Vagina (tissue), 2 donors: ENCODE measurements around the gene CSTF3. TPM values are rescaled to one million over a fixed set of nuclear protein-coding genes. Genes with fewer than 3 reads are reported as not detected.

Experiments
- DNase-seq, 2 donors: peaks; one replicate each; pipeline ENCODE4 v3.0.0-alpha.2; 2017; ENCODE audit errors: extremely low spot score in 2 of 2
- H3K27ac ChIP-seq: fragments of 200-600 bp; sonication (generic); one replicate; pipeline ENCODE4 v1.5.1; 2019
- H3K27me3 ChIP-seq: fragments of 200-600 bp; sonication (generic); one replicate; pipeline ENCODE4 v1.5.1; 2019
- H3K36me3 ChIP-seq, 2 donors: fragments of 200-600 bp; sonication (generic); one replicate each; pipeline ENCODE4 v1.5.1; 2017 to 2019
- H3K4me1 ChIP-seq: fragments of 200-600 bp; sonication (generic); one replicate; pipeline ENCODE4 v1.5.1; 2019
- H3K4me3 ChIP-seq, 2 donors: fragments of 200-600 bp; sonication (generic); 1 replicate in 1 of 2; 2 replicates in 1 of 2; pipeline ENCODE4 v1.5.1; 2016 to 2019
- H3K9me3 ChIP-seq: fragments of 200-600 bp; sonication (generic); one replicate; pipeline ENCODE4 v1.5.1; 2019
- CTCF ChIP-seq, 3 experiments: fragments of 450-650 bp in 2 of 3; fragments of 200-600 bp in 1 of 3; sonication (generic) in 1 of 3; IDR thresholded peaks; one replicate each; pipeline ENCODE4 v1.5.1; 2017 to 2019; ENCODE audit warnings: antibody characterized with exemption in 3 of 3, mild to moderate bottlenecking in 2 of 3, moderate library complexity in 2 of 3
- POLR2A ChIP-seq, 2 donors: fragments of 450-650 bp; IDR thresholded peaks; one replicate each; pipeline ENCODE4 v1.6.1; 2017; ENCODE audit warnings: antibody characterized with exemption in 2 of 2, mild to moderate bottlenecking in 2 of 2, moderate library complexity in 2 of 2
- POLR2AphosphoS5 ChIP-seq, 2 donors: sonication (generic); formaldehyde crosslinking; IDR thresholded peaks; one replicate each; pipeline ENCODE4 v1.9.0; 2017; ENCODE audit warnings: antibody characterized with exemption in 2 of 2, mild to moderate bottlenecking in 2 of 2, low read depth in 1 of 2; ENCODE audit not compliant: insufficient read depth in 1 of 2
- intact Hi-C: fragments of 100-400 bp; cut with DNase I; formaldehyde crosslinking; loops from one replicate; pipeline ENCODE4 v1.15.1; 2023
- total RNA-seq: library from RNA; depleted of rRNA; stranded (reverse); fragments of >200 nt; gene quantifications from one replicate; pipeline ENCODE4 v1.2.3, GENCODE V29; 2016

The CSTF3 gene
- total RNA-seq, 1 donor from 2014 or later = 13.3 TPM

GRCh38 chr11:33172996-33173395, 11.7 kb upstream of the CSTF3 start:
- H3K27ac ChIP-seq = no peak overlapping the region
- H3K4me3 ChIP-seq = no peak overlapping the region
- TF ChIP-seq CTCF (IDR thresholded peaks at IDR 0.05) = no peak
- TF ChIP-seq POLR2AphosphoS5 (IDR thresholded peaks at IDR 0.05; ENCODE audit: insufficient read depth in 1 of 2, low read depth in 1 of 2) = no peak
- no peak for TF ChIP-seq POLR2A (IDR thresholded peaks at IDR 0.05)
- H3K9me3 ChIP-seq = no peaks in the 10 kb centered on the region
- no peak for DNase-seq
- no peaks in the 10 kb centered on the region for H3K4me1 ChIP-seq
- intact Hi-C loops = no loop called here
- H3K36me3 ChIP-seq = no peaks in the 10 kb centered on the region
- no peaks in the 10 kb centered on the region for H3K27me3 ChIP-seq

- no peak for DNase-seq
- intact Hi-C loops = no loop called here
- H3K36me3 ChIP-seq = no peaks in the 10 kb centered on the region
These were observed 11.1 kb upstream of the CSTF3 start for GRCh38 chr11:33172345-33172744.

GRCh38 chr11:33171251-33171650, 10.0 kb upstream of the CSTF3 start:
- DNase-seq = no peak
- TF ChIP-seq CTCF (IDR thresholded peaks at IDR 0.05) = no peak
- no peaks in the 10 kb centered on the region for H3K27me3 ChIP-seq
- no peak overlapping the region for H3K27ac ChIP-seq
- intact Hi-C loops = no loop called here
- H3K36me3 ChIP-seq = no peaks in the 10 kb centered on the region
- no peaks in the 10 kb centered on the region for H3K9me3 ChIP-seq
- no peaks in the 10 kb centered on the region for H3K4me1 ChIP-seq
- H3K4me3 ChIP-seq = no peak overlapping the region

More at GRCh38 chr11:33172345-33172744, 11.1 kb upstream of the CSTF3 start:
- TF ChIP-seq POLR2AphosphoS5 (IDR thresholded peaks at IDR 0.05; ENCODE audit: insufficient read depth in 1 of 2, low read depth in 1 of 2) (no peak), CTCF (IDR thresholded peaks at IDR 0.05) (no peak), POLR2A (IDR thresholded peaks at IDR 0.05) (no peak)
- Histone ChIP-seq H3K4me1 (no peaks in the 10 kb centered on the region), H3K4me3 (no peak overlapping the region), H3K27me3 (no peaks in the 10 kb centered on the region), H3K27ac (no peak overlapping the region), H3K9me3 (no peaks in the 10 kb centered on the region)

- no peaks in the 10 kb centered on the region for H3K27me3 ChIP-seq
- TF ChIP-seq POLR2AphosphoS5 (IDR thresholded peaks at IDR 0.05; ENCODE audit: insufficient read depth in 1 of 2, low read depth in 1 of 2) (no peak), POLR2A (IDR thresholded peaks at IDR 0.05) (no peak), CTCF (IDR thresholded peaks at IDR 0.05) (no peak)
- no peak overlapping the region for H3K27ac ChIP-seq
- DNase-seq = no peak
- H3K4me3 ChIP-seq = no peak overlapping the region
- H3K4me1 ChIP-seq = no peaks in the 10 kb centered on the region
- no peaks in the 10 kb centered on the region for H3K9me3 ChIP-seq
- no peaks in the 10 kb centered on the region for H3K36me3 ChIP-seq
- intact Hi-C loops = loop anchor here (5.0 kb wide), 1 partner anchor 164 kb away; no protein-coding TSS in a partner anchor
These were observed 7.5 kb upstream of the CSTF3 start for GRCh38 chr11:33168709-33169200.

GRCh38 chr11:33162831-33163230, 1.6 kb upstream of the CSTF3 start:
- H3K27ac ChIP-seq = no peak overlapping the region
- no peaks in the 10 kb centered on the region for H3K36me3 ChIP-seq
- peaks cover 28% of the 10 kb centered on the region for H3K4me1 ChIP-seq
- intact Hi-C loops = no loop called here
- no peaks in the 10 kb centered on the region for H3K27me3 ChIP-seq
- TF ChIP-seq POLR2AphosphoS5 (IDR thresholded peaks at IDR 0.05; ENCODE audit: insufficient read depth in 1 of 2, low read depth in 1 of 2) (no peak), CTCF (IDR thresholded peaks at IDR 0.05) (no peak), POLR2A (IDR thresholded peaks at IDR 0.05) (no peak)
- H3K9me3 ChIP-seq = no peaks in the 10 kb centered on the region
- DNase-seq = no peak
- no peak overlapping the region for H3K4me3 ChIP-seq
